Stimulated activated CD8-positive, alpha-beta memory T cell treated with anti-CD3 and anti-CD28 coated beads, Interleukin-4, amount 100 ng/mL, for 48 hours (primary cell): Measurements from ENCODE around the gene RPL35A.
"Not testable (repeated sequence)": the region's sequence is repeated elsewhere in the genome, so short reads cannot be mapped to it uniquely, and the experiment has no call there.

Source experiments
- DNase-seq: peaks from one replicate; pipeline ENCODE4 v3.0.0-alpha.2; 2020

Gene RPL35A

DNA sequence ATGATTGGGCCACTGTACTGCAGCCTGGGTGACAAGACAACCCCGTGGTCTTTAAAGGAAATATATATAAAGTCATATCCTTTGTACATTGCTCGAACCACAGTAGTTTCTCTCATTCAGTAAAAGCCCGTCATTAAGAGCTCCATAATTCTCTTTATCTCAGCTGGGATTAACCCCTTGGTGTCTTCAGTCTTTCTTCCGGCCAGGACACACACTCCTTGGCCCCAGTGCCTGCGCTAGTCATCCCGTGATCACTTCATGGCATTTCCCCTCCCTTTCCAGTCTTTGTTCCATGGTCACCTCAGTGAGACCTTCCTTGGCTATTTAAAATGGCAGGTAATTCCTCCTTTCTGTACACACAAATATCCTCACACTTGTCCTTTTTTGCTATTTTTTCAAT lies 3.3 kb downstream of the RPL35A start:
- no peak for DNase-seq

DNA sequence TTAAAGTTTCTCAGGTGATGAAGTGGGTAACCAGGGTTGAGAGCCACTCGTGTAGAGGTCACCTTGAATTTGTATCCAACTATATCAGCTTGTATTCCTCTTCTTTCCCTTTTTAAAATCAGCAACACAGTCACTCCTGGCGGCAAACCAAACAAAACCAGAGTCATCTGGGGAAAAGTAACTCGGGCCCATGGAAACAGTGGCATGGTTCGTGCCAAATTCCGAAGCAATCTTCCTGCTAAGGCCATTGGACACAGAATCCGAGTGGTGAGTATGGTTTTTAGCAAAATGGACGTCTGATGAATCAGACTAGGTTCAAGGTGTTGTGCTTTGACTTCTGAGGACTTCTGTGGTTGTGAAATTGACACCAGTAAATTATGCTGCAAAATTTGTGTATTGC lies 3.9 kb downstream of the RPL35A start:
- DNase-seq: no peak

GRCh38 chr3:197955892-197956477 lies 6.0 kb downstream of the RPL35A start:
- no peak for DNase-seq

GRCh38 chr3:197956626-197956988 lies 6.6 kb downstream of the RPL35A start:
- no peak for DNase-seq

GRCh38 chr3:197957790-197958133 lies 7.8 kb downstream of the RPL35A start:
- DNase-seq: no peak

GRCh38 chr3:197958346-197958745 lies 8.4 kb downstream of the RPL35A start:
- DNase-seq: no peak

DNA sequence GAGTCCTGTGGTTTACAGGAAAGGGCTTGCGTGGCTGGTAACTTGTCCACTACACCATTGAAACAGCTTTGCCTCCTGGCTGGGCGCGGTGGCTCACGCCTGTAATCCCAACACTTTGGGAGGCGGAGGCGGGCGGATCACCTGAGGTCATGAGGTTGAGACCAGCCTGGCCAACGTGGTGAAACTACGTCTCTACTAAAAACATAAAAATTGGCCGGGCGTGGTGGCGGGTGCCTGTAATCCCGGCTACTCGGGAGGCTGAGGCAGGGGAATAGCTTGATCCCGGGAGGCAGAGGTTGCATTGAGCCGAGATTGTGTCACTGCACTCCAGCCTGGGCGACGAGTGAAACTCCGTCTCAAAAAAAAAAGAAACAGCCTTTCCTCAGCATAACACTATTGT lies 8.9 kb downstream of the RPL35A start:
- not testable (repeated sequence) for DNase-seq

GRCh38 chr3:197959500-197959890 lies 9.5 kb downstream of the RPL35A start:
- no peak for DNase-seq

GRCh38 chr3:197959891-197960693 lies 10.1 kb downstream of the RPL35A start, which contains the start of gene LMLN:
LMLN (plus strand) TSS chr3:197960217; CDS start chr3:197960246, 29 bp downstream.
- peak; percentile 95 for DNase-seq

- no peak for DNase-seq
Measured at GRCh38 chr3:197960694-197961581, 10.9 kb downstream of the RPL35A start.

DNA sequence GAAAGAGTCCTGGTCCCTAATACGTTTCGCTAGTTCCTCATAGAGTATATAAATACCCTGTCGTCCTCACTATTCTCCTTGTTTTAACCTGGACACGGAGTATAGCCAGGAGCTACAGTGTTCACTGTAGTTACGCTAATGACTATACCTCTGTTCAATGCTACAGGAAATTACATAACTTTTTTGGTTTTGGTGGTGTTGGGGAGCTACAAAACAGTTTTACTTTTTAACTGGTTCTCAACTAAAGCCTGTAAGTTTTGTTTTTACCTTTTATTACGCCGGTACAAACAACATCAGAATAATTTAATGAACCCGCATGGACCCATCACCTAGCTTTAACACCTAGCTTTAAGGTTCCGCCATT lies 11.6 kb downstream of the RPL35A start:
- DNase-seq: no peak

DNA sequence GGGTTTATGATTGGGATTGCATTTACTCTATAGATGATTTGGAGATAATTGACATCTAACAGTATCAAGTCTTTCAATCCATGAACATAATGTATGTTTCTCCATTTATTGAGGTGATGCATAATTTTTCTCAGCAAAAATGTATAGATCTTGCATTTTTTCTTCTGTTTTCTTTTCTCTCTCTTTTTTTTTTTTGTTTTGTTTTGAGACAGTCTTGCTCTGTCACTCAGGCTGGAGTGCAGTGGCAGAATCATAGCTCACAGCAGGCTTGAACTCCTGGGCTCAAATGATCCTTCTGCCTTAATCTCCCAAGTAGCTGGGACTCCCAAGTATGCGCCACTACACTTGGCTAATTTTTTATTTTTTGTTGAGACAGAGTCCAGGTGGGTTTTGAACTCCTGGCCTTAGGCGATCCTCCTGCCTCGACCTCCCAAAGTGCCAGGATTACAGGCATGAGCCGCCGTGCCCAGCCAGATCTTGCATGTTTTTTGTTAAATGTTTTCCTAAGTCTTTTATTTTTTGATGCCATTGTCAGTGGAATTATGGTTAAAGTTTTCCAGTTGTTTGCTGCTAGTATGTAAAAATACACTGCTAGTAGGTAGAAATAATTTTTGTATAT lies 13.1 kb downstream of the RPL35A start:
- DNase-seq: no peak

- not testable (repeated sequence) for DNase-seq
Measured at GRCh38 chr3:197967337-197967989, 17.5 kb downstream of the RPL35A start.

- DNase-seq: no peak
Measured at GRCh38 chr3:197970588-197970987, 20.6 kb downstream of the RPL35A start.

GRCh38 chr3:197974016-197974415 lies 24.0 kb downstream of the RPL35A start:
- no peak for DNase-seq

GRCh38 chr3:197975311-197975710 lies 25.3 kb downstream of the RPL35A start:
- DNase-seq: no peak

- DNase-seq: no peak
Measured at GRCh38 chr3:197983076-197983475, 33.1 kb downstream of the RPL35A start.

GRCh38 chr3:197989651-197990050 lies 39.7 kb downstream of the RPL35A start:
- no peak for DNase-seq

- no peak for DNase-seq
Measured at GRCh38 chr3:197994736-197995135, 44.7 kb downstream of the RPL35A start.

DNA sequence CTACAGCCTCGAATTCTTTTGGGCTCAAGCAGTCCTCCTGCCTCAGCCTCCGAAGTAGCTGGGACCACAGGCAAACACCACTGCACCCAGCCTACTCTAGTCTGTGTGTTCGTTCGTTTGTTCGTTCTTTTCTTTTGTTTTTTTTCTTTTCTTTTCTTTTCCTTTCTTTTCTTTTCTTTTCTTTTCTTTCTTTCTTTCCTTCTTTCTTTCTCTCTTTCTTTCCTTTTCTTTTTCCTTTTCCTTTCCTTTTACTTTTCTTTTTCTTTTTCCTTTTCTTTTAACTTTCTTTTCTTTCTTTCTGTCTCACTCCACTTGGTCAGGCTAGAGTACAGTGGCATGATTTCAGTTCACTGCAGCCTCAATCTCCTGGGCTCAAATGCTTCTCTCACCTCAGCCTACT lies 46.9 kb downstream of the RPL35A start:
- no peak for DNase-seq

DNA sequence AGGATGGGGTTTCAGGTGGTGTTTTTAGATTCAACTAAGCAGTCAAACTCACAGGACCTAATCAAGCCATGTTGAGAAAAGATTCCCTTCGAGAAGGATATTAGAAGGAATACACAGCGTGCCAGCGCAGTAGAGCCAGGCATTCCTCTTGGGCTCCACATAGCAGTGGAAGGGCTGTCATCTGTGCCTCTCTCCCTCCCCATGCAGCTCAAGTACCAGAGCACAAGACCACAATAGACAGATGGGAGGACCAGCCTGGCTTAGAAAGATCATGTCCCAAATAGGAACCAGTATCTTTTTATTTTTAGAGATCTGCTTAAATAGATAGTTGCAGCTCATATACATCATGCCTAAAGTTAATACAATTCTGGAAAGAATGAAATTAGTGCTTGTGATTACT lies 47.9 kb downstream of the RPL35A start:
- DNase-seq: no peak
